K562 (cell line): ENCODE results near the gene PYGO2. TPM values are rescaled to one million over a fixed set of nuclear protein-coding genes. Genes with fewer than 3 reads are reported as not detected.

Source experiments
- RAD21 ChIP-seq, 2 experiments: fragments of 250-450 bp in 1 of 2; fragments of 450-650 bp in 1 of 2; sonication (Bioruptor Pico) in 1 of 2; formaldehyde crosslinking in 1 of 2; IDR thresholded peaks in 1 of 2; conservative IDR thresholded peaks in 1 of 2; 2 replicates each; pipeline versions ENCODE4 v1.4.0 to v1.8.0; 2020 to 2022; ENCODE audit warnings: mild to moderate bottlenecking in 2 of 2, moderate library complexity in 1 of 2
- polyA plus RNA-seq, 8 experiments: library from polyadenylated mRNA; depleted of rRNA in 4 of 8; stranded (reverse) in 5 of 8; unstranded in 3 of 8; fragments of >200 nt; fragmentation: Nextera tagmentation in 2 of 8; fragmentation: Illumina TruSeq in 1 of 8; extraction: Ambion mirVana in 2 of 8; extraction: Trizol in 1 of 8; gene quantifications; 2 replicates each; pipeline versions ENCODE4 v1.2.1 to v1.2.3, GENCODE V29; 2011 to 2014; ENCODE audit warnings: inconsistent platforms in 1 of 8, missing spikeins in 1 of 8
- total RNA-seq, 7 experiments: library from RNA; depleted of rRNA in 6 of 7; stranded (reverse); fragments of >200 nt in 6 of 7; fragmentation: Illumina TruSeq in 2 of 7; extraction: Trizol in 2 of 7; gene quantifications; 2 replicates each; pipeline versions ENCODE4 v1.2.1 to v1.2.3, GENCODE V29; 2011 to 2021; ENCODE audit warnings: low replicate concordance in 1 of 7
- TF ChIP-seq, protein P1 (sequence below): fragments of 450-650 bp; IDR thresholded peaks from 2 replicates; pipeline ENCODE4 v1.6.1; 2016; ENCODE audit warnings: mild to moderate bottlenecking, moderate library complexity
- TF ChIP-seq, protein P2 (sequence below), 3 experiments: IDR thresholded peaks in 2 of 3; conservative IDR thresholded peaks in 1 of 3; 2 replicates each; pipeline ENCODE4 v1.5.1; 2011 to 2012; ENCODE audit warnings: low read length in 3 of 3, mild to moderate bottlenecking in 3 of 3, control low read depth in 2 of 3, improper control_type of control experiment in 1 of 3, inconsistent platforms in 1 of 3, low read depth in 1 of 3, mixed read lengths in 1 of 3, moderate library complexity in 1 of 3; ENCODE audit not compliant: insufficient read depth in 2 of 3

Gene PYGO2
- total and polyA plus RNA-seq, 9 of the 15 experiments (the other 6 are each of a cell fraction or from before 2014, with no cell fraction given) = 8.3 to 36.2 (median 18.2) TPM

DNA sequence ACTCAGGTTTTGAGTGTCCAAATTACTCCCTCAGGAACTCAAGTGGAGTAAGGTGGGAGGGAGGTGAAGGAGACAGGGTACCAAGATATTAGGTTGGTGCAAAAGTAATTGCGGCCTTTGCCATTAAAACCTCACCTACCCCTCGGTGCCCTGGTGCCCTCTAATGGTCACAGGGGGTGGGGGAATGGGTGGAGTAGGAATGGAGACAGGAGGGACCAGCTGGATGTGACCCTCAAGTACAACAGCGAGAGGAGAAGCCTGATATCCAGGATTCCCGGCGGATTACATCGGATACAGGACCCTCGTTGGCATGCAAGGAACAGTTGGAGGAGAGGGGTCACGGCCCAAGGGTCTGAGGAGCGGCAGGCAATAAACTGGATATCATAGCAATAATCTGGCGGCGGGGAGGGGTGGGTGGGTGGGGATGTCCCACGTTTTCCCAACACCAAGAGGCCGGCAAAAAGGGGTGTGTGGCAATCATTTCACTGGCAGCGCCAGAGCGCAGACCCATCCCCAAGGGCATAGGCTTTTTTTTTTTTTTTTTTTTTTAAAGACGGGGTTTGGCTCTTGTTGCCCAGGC lies 36.7 kb upstream of the PYGO2 start (continued):
- TF ChIP-seq, protein P1, sequence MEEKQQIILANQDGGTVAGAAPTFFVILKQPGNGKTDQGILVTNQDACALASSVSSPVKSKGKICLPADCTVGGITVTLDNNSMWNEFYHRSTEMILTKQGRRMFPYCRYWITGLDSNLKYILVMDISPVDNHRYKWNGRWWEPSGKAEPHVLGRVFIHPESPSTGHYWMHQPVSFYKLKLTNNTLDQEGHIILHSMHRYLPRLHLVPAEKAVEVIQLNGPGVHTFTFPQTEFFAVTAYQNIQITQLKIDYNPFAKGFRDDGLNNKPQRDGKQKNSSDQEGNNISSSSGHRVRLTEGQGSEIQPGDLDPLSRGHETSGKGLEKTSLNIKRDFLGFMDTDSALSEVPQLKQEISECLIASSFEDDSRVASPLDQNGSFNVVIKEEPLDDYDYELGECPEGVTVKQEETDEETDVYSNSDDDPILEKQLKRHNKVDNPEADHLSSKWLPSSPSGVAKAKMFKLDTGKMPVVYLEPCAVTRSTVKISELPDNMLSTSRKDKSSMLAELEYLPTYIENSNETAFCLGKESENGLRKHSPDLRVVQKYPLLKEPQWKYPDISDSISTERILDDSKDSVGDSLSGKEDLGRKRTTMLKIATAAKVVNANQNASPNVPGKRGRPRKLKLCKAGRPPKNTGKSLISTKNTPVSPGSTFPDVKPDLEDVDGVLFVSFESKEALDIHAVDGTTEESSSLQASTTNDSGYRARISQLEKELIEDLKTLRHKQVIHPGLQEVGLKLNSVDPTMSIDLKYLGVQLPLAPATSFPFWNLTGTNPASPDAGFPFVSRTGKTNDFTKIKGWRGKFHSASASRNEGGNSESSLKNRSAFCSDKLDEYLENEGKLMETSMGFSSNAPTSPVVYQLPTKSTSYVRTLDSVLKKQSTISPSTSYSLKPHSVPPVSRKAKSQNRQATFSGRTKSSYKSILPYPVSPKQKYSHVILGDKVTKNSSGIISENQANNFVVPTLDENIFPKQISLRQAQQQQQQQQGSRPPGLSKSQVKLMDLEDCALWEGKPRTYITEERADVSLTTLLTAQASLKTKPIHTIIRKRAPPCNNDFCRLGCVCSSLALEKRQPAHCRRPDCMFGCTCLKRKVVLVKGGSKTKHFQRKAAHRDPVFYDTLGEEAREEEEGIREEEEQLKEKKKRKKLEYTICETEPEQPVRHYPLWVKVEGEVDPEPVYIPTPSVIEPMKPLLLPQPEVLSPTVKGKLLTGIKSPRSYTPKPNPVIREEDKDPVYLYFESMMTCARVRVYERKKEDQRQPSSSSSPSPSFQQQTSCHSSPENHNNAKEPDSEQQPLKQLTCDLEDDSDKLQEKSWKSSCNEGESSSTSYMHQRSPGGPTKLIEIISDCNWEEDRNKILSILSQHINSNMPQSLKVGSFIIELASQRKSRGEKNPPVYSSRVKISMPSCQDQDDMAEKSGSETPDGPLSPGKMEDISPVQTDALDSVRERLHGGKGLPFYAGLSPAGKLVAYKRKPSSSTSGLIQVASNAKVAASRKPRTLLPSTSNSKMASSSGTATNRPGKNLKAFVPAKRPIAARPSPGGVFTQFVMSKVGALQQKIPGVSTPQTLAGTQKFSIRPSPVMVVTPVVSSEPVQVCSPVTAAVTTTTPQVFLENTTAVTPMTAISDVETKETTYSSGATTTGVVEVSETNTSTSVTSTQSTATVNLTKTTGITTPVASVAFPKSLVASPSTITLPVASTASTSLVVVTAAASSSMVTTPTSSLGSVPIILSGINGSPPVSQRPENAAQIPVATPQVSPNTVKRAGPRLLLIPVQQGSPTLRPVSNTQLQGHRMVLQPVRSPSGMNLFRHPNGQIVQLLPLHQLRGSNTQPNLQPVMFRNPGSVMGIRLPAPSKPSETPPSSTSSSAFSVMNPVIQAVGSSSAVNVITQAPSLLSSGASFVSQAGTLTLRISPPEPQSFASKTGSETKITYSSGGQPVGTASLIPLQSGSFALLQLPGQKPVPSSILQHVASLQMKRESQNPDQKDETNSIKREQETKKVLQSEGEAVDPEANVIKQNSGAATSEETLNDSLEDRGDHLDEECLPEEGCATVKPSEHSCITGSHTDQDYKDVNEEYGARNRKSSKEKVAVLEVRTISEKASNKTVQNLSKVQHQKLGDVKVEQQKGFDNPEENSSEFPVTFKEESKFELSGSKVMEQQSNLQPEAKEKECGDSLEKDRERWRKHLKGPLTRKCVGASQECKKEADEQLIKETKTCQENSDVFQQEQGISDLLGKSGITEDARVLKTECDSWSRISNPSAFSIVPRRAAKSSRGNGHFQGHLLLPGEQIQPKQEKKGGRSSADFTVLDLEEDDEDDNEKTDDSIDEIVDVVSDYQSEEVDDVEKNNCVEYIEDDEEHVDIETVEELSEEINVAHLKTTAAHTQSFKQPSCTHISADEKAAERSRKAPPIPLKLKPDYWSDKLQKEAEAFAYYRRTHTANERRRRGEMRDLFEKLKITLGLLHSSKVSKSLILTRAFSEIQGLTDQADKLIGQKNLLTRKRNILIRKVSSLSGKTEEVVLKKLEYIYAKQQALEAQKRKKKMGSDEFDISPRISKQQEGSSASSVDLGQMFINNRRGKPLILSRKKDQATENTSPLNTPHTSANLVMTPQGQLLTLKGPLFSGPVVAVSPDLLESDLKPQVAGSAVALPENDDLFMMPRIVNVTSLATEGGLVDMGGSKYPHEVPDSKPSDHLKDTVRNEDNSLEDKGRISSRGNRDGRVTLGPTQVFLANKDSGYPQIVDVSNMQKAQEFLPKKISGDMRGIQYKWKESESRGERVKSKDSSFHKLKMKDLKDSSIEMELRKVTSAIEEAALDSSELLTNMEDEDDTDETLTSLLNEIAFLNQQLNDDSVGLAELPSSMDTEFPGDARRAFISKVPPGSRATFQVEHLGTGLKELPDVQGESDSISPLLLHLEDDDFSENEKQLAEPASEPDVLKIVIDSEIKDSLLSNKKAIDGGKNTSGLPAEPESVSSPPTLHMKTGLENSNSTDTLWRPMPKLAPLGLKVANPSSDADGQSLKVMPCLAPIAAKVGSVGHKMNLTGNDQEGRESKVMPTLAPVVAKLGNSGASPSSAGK = no peak
- 0 out of 4 replicates have a peak, but pooled peaks of 1 of the 2 experiments have one; percentile 12 for TF ChIP-seq RAD21 (CRISPR knock-in tag; conservative IDR thresholded peaks at IDR 0.05 in 1 of 2, IDR thresholded peaks at IDR 0.05 in 1 of 2)
- TF ChIP-seq, protein P2, sequence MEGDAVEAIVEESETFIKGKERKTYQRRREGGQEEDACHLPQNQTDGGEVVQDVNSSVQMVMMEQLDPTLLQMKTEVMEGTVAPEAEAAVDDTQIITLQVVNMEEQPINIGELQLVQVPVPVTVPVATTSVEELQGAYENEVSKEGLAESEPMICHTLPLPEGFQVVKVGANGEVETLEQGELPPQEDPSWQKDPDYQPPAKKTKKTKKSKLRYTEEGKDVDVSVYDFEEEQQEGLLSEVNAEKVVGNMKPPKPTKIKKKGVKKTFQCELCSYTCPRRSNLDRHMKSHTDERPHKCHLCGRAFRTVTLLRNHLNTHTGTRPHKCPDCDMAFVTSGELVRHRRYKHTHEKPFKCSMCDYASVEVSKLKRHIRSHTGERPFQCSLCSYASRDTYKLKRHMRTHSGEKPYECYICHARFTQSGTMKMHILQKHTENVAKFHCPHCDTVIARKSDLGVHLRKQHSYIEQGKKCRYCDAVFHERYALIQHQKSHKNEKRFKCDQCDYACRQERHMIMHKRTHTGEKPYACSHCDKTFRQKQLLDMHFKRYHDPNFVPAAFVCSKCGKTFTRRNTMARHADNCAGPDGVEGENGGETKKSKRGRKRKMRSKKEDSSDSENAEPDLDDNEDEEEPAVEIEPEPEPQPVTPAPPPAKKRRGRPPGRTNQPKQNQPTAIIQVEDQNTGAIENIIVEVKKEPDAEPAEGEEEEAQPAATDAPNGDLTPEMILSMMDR (IDR thresholded peaks at IDR 0.05 in 2 of 3, conservative IDR thresholded peaks at IDR 0.05 in 1 of 3; ENCODE audit: insufficient read depth in 2 of 3, low read depth in 1 of 3, low read length in 3 of 3) = peak; percentile 35 to 39 (median 38); a peak in 3 of 6 replicates
